ENCODE measurements around the gene UCP3. TPM values are rescaled to one million over a fixed set of nuclear protein-coding genes. Genes with fewer than 3 reads are reported as not detected.

Gene UCP3
- total RNA-seq, 3 donors from 2014 or later (not counting 1 experiment from before 2014, with no cell fraction given) = 7.8 to 8.6 (median 8.5) TPM

- Mint-ChIP-seq H3K36me3 (no peaks in the 10 kb centered on the region), H3K9me3 (no peaks in the 10 kb centered on the region), H3K27ac (no peak overlapping the region), H3K4me1 (peaks cover 24 to 30% of the 10 kb centered on the region in 2 donors), H3K27me3 (ENCODE audit: low read depth in 2 of 2) (no peaks in the 10 kb centered on the region), H3K4me3 (no peak overlapping the region)
- ATAC-seq = no peak
- no peak for TF ChIP-seq CTCF (IDR thresholded peaks at IDR 0.05)
- Histone ChIP-seq H3K4me1 (ENCODE audit: control insufficient read depth, insufficient read depth, low read length) (peaks cover 36% of the 10 kb centered on the region), H3K27me3 (ENCODE audit: control insufficient read depth, insufficient read depth, low read length) (no peaks in the 10 kb centered on the region), H3K27ac (ENCODE audit: low read length) (no peak overlapping the region), H3K4me3 (ENCODE audit: low read length) (no peak overlapping the region), H3K9me3 (ENCODE audit: control insufficient read depth, insufficient read depth, low read length) (no peaks in the 10 kb centered on the region), H3K36me3 (ENCODE audit: control insufficient read depth, insufficient read depth, low read length) (no peaks in the 10 kb centered on the region)
- intact Hi-C loops (cut with micrococcal nuclease) = loop anchor here (2.0 kb wide), 1 partner anchor 40 kb away; no protein-coding TSS in a partner anchor
- DNase-seq = peak in 1 of 2 donors; percentile 12
- 83% methylated on average over 10 of the region's 10 CpGs for WGBS (ENCODE audit: insufficient coverage)
Observed at GRCh38 chr11:73965076-73965763, 43.7 kb downstream of the UCP3 start.

- H3K4me3 Mint-ChIP-seq = no peak overlapping the region
- intact Hi-C loops (cut with micrococcal nuclease) = loop anchor here (1.0 to 5.0 kb wide), 4 partner anchors 41 to 483 kb away; no protein-coding TSS in a partner anchor
- no peak for TF ChIP-seq CTCF (IDR thresholded peaks at IDR 0.05)
Observed at GRCh38 chr11:73963861-73964260, 45.0 kb downstream of the UCP3 start.

GRCh38 chr11:73962101-73962705 is 46.7 kb downstream of the UCP3 start:
- peaks cover 9 to 15% of the 10 kb centered on the region in 2 donors for H3K27me3 Mint-ChIP-seq (ENCODE audit: low read depth in 2 of 2)
- Histone ChIP-seq H3K9me3 (ENCODE audit: control insufficient read depth, insufficient read depth, low read length) (no peaks in the 10 kb centered on the region), H3K36me3 (ENCODE audit: control insufficient read depth, insufficient read depth, low read length) (no peaks in the 10 kb centered on the region), H3K27me3 (ENCODE audit: control insufficient read depth, insufficient read depth, low read length) (no peaks in the 10 kb centered on the region), H3K4me3 (ENCODE audit: low read length) (no peak overlapping the region), H3K4me1 (ENCODE audit: control insufficient read depth, insufficient read depth, low read length) (peaks cover 11% of the 10 kb centered on the region), H3K27ac (ENCODE audit: low read length) (no peak overlapping the region)
- H3K4me3 Mint-ChIP-seq = no peak overlapping the region
- ATAC-seq (no peak), DNase-seq (no peak)
- no peaks in the 10 kb centered on the region for H3K9me3 Mint-ChIP-seq
- TF ChIP-seq CTCF (IDR thresholded peaks at IDR 0.05) = no peak
- H3K27ac Mint-ChIP-seq = no peak overlapping the region
- H3K4me1 Mint-ChIP-seq = peaks cover 10 to 14% of the 10 kb centered on the region in 2 donors
- intact Hi-C loops (cut with micrococcal nuclease) = loop anchor here (5.0 kb wide), 2 partner anchors 130 to 485 kb away; no protein-coding TSS in a partner anchor
- no peaks in the 10 kb centered on the region for H3K36me3 Mint-ChIP-seq
- WGBS (ENCODE audit: insufficient coverage) = 81% methylated on average over 7 of the region's 7 CpGs

More at GRCh38 chr11:73963861-73964260, 45.0 kb downstream of the UCP3 start:
- no peak for DNase-seq
- no peaks in the 10 kb centered on the region for H3K9me3 Mint-ChIP-seq
- no peaks in the 10 kb centered on the region for H3K27me3 Mint-ChIP-seq (ENCODE audit: low read depth in 2 of 2)
- no peak overlapping the region for H3K27ac ChIP-seq (ENCODE audit: low read length)
- 85% methylated on average over 7 of the region's 8 CpGs for WGBS (ENCODE audit: insufficient coverage)
- H3K36me3 ChIP-seq (ENCODE audit: control insufficient read depth, insufficient read depth, low read length) = no peaks in the 10 kb centered on the region
- H3K4me1 Mint-ChIP-seq = peaks cover 11 to 16% of the 10 kb centered on the region in 2 donors
- no peak overlapping the region for H3K4me3 ChIP-seq (ENCODE audit: low read length)
- no peaks in the 10 kb centered on the region for H3K36me3 Mint-ChIP-seq
- ATAC-seq = no peak
- H3K27ac Mint-ChIP-seq = peak overlapping the region in 1 of 2 donors; percentile 58
- peaks cover 22% of the 10 kb centered on the region for H3K4me1 ChIP-seq (ENCODE audit: control insufficient read depth, insufficient read depth, low read length)
- H3K9me3 ChIP-seq (ENCODE audit: control insufficient read depth, insufficient read depth, low read length) = no peaks in the 10 kb centered on the region
- H3K27me3 ChIP-seq (ENCODE audit: control insufficient read depth, insufficient read depth, low read length) = no peaks in the 10 kb centered on the region
